H1 (cell line): ENCODE measurements around the gene CFAP53. TPM values are rescaled to one million over a fixed set of nuclear protein-coding genes. Genes with fewer than 3 reads are reported as not detected.

ENCODE experiments used
- CTCF ChIA-PET: fragments of 300-600 bp; sonication (Branson Sonifier 250); formaldehyde crosslinking; loops from one replicate; lab custom pipeline; 2021; ENCODE audit not compliant: partially characterized antibody; lab: Charles Lee
- POLR2A ChIA-PET: fragments of 300-600 bp; sonication (Branson Sonifier 250); formaldehyde crosslinking; loops from one replicate; lab custom pipeline; 2021; ENCODE audit warnings: inconsistent platforms; ENCODE audit not compliant: partially characterized antibody; lab: Charles Lee
- DNase-seq, 2 experiments: peaks; one replicate each; pipeline versions ENCODE4 v3.0.0 to v3.0.0-alpha.2; 2010 to 2022; ENCODE audit warnings: low spot score in 2 of 2, low read depth in 1 of 2, mixed read lengths in 1 of 2
- FAIRE-seq: peaks from 2 replicates; lab custom pipeline; 2011; peaks lifted over from hg19 to GRCh38; lab: Jason Lieb, UNC
- H2AFZ ChIP-seq: 2 replicates; pipeline ENCODE4 v1.8.1; 2012; ENCODE audit warnings: low read length, inconsistent platforms
- H2AK5ac ChIP-seq: 2 replicates; pipeline ENCODE4 v1.6.1; 2013; ENCODE audit warnings: low read depth, low read length
- H2BK120ac ChIP-seq: replicated peaks from 2 replicates; pipeline ENCODE3; 2013; ENCODE audit warnings: low read depth, low read length, inconsistent platforms
- H2BK12ac ChIP-seq: 2 replicates; pipeline ENCODE4 v1.6.1; 2013; ENCODE audit warnings: low read depth, low read length
- H2BK15ac ChIP-seq: 2 replicates; pipeline ENCODE4 v1.6.1; 2013; ENCODE audit warnings: low read length
- H2BK20ac ChIP-seq: 2 replicates; pipeline ENCODE4 v1.6.1; 2013; ENCODE audit warnings: low read length
- H2BK5ac ChIP-seq: 2 replicates; pipeline ENCODE4 v1.6.1; 2013; ENCODE audit warnings: low read depth, low read length
- H3K14ac ChIP-seq: 2 replicates; pipeline ENCODE4 v1.6.1; 2013; ENCODE audit warnings: inconsistent platforms; ENCODE audit not compliant: insufficient read length
- H3K18ac ChIP-seq: 2 replicates; pipeline ENCODE4 v1.6.1; 2013; ENCODE audit warnings: low read length; ENCODE audit errors: extremely low read depth
- H3K23ac ChIP-seq: 2 replicates; pipeline ENCODE4 v1.6.1; 2013; ENCODE audit warnings: inconsistent platforms; ENCODE audit not compliant: insufficient read length
- H3K23me2 ChIP-seq: 2 replicates; pipeline ENCODE4 v1.6.1; 2013; ENCODE audit warnings: low read depth, low read length
- H3K27ac ChIP-seq: 2 replicates; pipeline ENCODE4 v1.6.1; 2011; ENCODE audit warnings: low read depth, low read length, inconsistent platforms
- H3K27me3 ChIP-seq, 4 experiments: replicated peaks in 1 of 4; 1 replicate in 1 of 4; 2 replicates in 3 of 4; pipeline versions ENCODE4 v1.6.1 to v1.8.1; 2011 to 2013; ENCODE audit warnings: low read length in 3 of 4, mild to moderate bottlenecking in 3 of 4, inconsistent platforms in 2 of 4, mixed read lengths in 2 of 4, moderate library complexity in 1 of 4; ENCODE audit not compliant: control insufficient read depth in 3 of 4, insufficient read depth in 3 of 4; ENCODE audit errors: extremely low read depth in 1 of 4
- H3K36me3 ChIP-seq, 4 experiments: 2 replicates each; pipeline versions ENCODE4 v1.6.1 to v1.8.1; 2011 to 2013; ENCODE audit warnings: mild to moderate bottlenecking in 4 of 4, low read length in 3 of 4, moderate library complexity in 2 of 4, control low read depth in 1 of 4, inconsistent platforms in 1 of 4; ENCODE audit not compliant: insufficient read depth in 4 of 4, control insufficient read depth in 2 of 4
- H3K4ac ChIP-seq: replicated peaks from 2 replicates; pipeline ENCODE3; 2013; ENCODE audit warnings: low read length, low read depth, mixed read lengths, inconsistent platforms; ENCODE audit not compliant: insufficient read length
- H3K4me1 ChIP-seq, 4 experiments: replicated peaks in 1 of 4; 1 replicate in 1 of 4; 2 replicates in 3 of 4; pipeline versions ENCODE4 v1.6.1 to v1.8.1; 2011 to 2013; ENCODE audit warnings: low read length in 3 of 4, inconsistent platforms in 2 of 4, mixed read lengths in 1 of 4; ENCODE audit not compliant: insufficient read depth in 4 of 4, control insufficient read depth in 3 of 4
- H3K4me2 ChIP-seq, 2 experiments: 2 replicates each; pipeline versions ENCODE4 v1.6.1 to v1.8.1; 2011 to 2013; ENCODE audit warnings: low read depth in 2 of 2, low read length in 2 of 2, control low read depth in 1 of 2, inconsistent platforms in 1 of 2, mild to moderate bottlenecking in 1 of 2; ENCODE audit not compliant: insufficient read depth in 1 of 2
- H3K4me3 ChIP-seq, 4 experiments: fragments of 200-600, 300-600 bp in 1 of 4; sonication (generic), shearing (Covaris generic), sonication (Bioruptor Twin) in 1 of 4; 2 replicates each; pipeline versions ENCODE4 v1.5.1 to v1.8.1; 2011 to 2016; ENCODE audit warnings: low read length in 4 of 4, low read depth in 3 of 4, control low read depth in 2 of 4, inconsistent platforms in 2 of 4, mild to moderate bottlenecking in 2 of 4, mixed read lengths in 1 of 4, moderate library complexity in 1 of 4; ENCODE audit not compliant: insufficient read depth in 2 of 4; ENCODE audit errors: extremely low read depth in 1 of 4
- H3K56ac ChIP-seq: replicated peaks from 2 replicates; pipeline ENCODE3; 2013; ENCODE audit warnings: low read depth, mild to moderate bottlenecking, mixed read lengths, low read length, inconsistent platforms; ENCODE audit not compliant: insufficient read length
- H3K79me1 ChIP-seq: 2 replicates; pipeline ENCODE4 v1.6.1; 2013; ENCODE audit warnings: low read depth, low read length, control low read depth
- H3K79me2 ChIP-seq, 2 experiments: 2 replicates each; pipeline versions ENCODE4 v1.6.1 to v1.8.1; 2012 to 2013; ENCODE audit warnings: low read length in 2 of 2, mild to moderate bottlenecking in 2 of 2, inconsistent platforms in 1 of 2; ENCODE audit not compliant: insufficient read depth in 2 of 2, control insufficient read depth in 1 of 2
- H3K9ac ChIP-seq, 4 experiments: replicated peaks in 1 of 4; 1 replicate in 1 of 4; 2 replicates in 3 of 4; pipeline versions ENCODE4 v1.6.1 to v1.8.1; 2011 to 2013; ENCODE audit warnings: low read depth in 3 of 4, low read length in 3 of 4, control low read depth in 2 of 4, mild to moderate bottlenecking in 2 of 4, moderate library complexity in 2 of 4, inconsistent platforms in 1 of 4; ENCODE audit errors: extremely low read depth in 1 of 4
- H3K9me3 ChIP-seq, 2 experiments: 2 replicates each; pipeline versions ENCODE4 v1.6.1 to v1.8.1; 2012 to 2013; ENCODE audit warnings: mild to moderate bottlenecking in 2 of 2, moderate library complexity in 2 of 2, control low read depth in 1 of 2, inconsistent platforms in 1 of 2, low read depth in 1 of 2, low read length in 1 of 2, mixed read lengths in 1 of 2; ENCODE audit not compliant: insufficient read depth in 2 of 2
- H4K20me1 ChIP-seq, 2 experiments: replicated peaks in 1 of 2; 2 replicates each; pipeline versions ENCODE3 to v1.8.1; 2011 to 2013; ENCODE audit warnings: inconsistent platforms in 2 of 2, low read length in 2 of 2, mild to moderate bottlenecking in 1 of 2; ENCODE audit not compliant: insufficient read depth in 2 of 2, control insufficient read depth in 1 of 2
- H4K5ac ChIP-seq: 2 replicates; pipeline ENCODE4 v1.6.1; 2013; ENCODE audit warnings: low read length, low read depth, mixed read lengths, inconsistent platforms; ENCODE audit not compliant: insufficient read length
- H4K8ac ChIP-seq: 2 replicates; pipeline ENCODE4 v1.8.0; 2013; ENCODE audit warnings: mild to moderate bottlenecking, moderate library complexity, low read length, inconsistent platforms; ENCODE audit not compliant: insufficient read depth; ENCODE audit errors: extremely low read depth
- H4K91ac ChIP-seq: replicated peaks from 2 replicates; pipeline ENCODE3; 2013; ENCODE audit warnings: low read length, mixed read lengths, inconsistent platforms; ENCODE audit not compliant: insufficient read length
- ASH2L ChIP-seq: fragments of 200-600, 300-600 bp; sonication (generic); IDR thresholded peaks from one replicate; pipeline ENCODE4 v1.7.1; 2017; ENCODE audit warnings: low read length
- CHD2 ChIP-seq: IDR thresholded peaks from 2 replicates; pipeline ENCODE4 v1.6.1; 2012; ENCODE audit warnings: low read length, improper control_type of control experiment
- CREB1 ChIP-seq: IDR thresholded peaks from 2 replicates; pipeline ENCODE4 v1.6.1; 2012; ENCODE audit warnings: inconsistent platforms
- POU5F1 ChIP-seq: IDR thresholded peaks from 2 replicates; pipeline ENCODE4 v1.6.1; 2011; ENCODE audit warnings: low read depth, mild to moderate bottlenecking, low read length, moderate library complexity
- TEAD4 ChIP-seq: IDR thresholded peaks from 2 replicates; pipeline ENCODE4 v1.6.1; 2012; ENCODE audit warnings: low read depth, low read length, inconsistent platforms, mixed read lengths
- ZNF274 ChIP-seq: IDR thresholded peaks from 2 replicates; pipeline ENCODE4 v1.7.0; 2012; ENCODE audit warnings: low read length, borderline replicate concordance; ENCODE audit errors: extremely low read depth
- WGBS, 2 experiments: shearing (Covaris generic) in 1 of 2; methylation state at CpG; one replicate each; pipeline versions ENCODE4 v1.1.6 to v1.1.7; 2013 to 2015; ENCODE audit warnings: low lambda C conversion rate in 2 of 2, mixed read lengths in 2 of 2, inconsistent platforms in 1 of 2, low coverage in 1 of 2, missing lambda C conversion rate in 1 of 2; ENCODE audit not compliant: insufficient replicate concordance in 2 of 2, insufficient coverage in 1 of 2, insufficient read length in 1 of 2; ENCODE audit errors: extremely low coverage in 1 of 2, missing lambda C conversion rate in 1 of 2; 5-methylcytosine and 5-hydroxymethylcytosine counted together
- polyA plus RNA-seq, 7 experiments: library from polyadenylated mRNA; depleted of rRNA in 3 of 7; stranded (reverse) in 5 of 7; unstranded in 2 of 7; fragments of >200 nt in 5 of 7; fragments of 200-250 nt in 2 of 7; gene quantifications; 1 replicate in 5 of 7; 2 replicates in 1 of 7; 4 replicates in 1 of 7; pipeline versions ENCODE4 v1.2.1 to v1.2.3, GENCODE V29; 2011 to 2013; ENCODE audit warnings: missing spikeins in 2 of 7, mixed read lengths in 2 of 7
- total RNA-seq: library from RNA; stranded (reverse); fragmentation: NEBNext Ultra II Directional; extraction: Animal tissue kit (Norgen Biotek cat#: 25700); gene quantifications from 2 replicates; pipeline ENCODE4 v1.2.1, GENCODE V29; 2021

CFAP53 gene
- total and polyA plus RNA-seq, 2 of the 8 experiments (the other 6 are each of a cell fraction or from before 2014, with no cell fraction given), result 0.08 to 0.30 TPM

DNA sequence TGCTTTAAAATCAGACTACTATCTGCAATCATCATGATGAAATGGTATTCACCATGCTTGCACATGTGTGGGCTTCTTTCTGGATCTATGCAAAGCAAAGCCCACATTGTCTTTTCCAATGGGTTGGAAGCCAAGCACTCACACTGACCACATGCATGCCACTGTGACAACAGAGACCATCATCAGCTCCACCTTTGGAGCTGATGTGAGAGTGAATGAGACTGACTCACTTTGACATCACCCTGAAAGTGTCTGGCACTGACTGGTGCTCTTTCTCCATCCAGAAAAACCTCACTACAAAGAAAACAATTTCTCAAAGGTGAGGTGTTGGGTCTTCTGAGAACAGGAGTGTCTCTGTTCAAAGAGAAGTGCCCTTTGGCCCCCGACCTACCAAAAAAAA lies 76.1 kb downstream of the CFAP53 start:
- H2AFZ ChIP-seq, result no peak overlapping the region
- no peak overlapping the region for H2BK120ac ChIP-seq
- peaks cover 13% of the 10 kb centered on the region; the same call in 1 of the 2 replicates for H3K23me2 ChIP-seq
- no peak overlapping the region for H3K23ac ChIP-seq
- no peak overlapping the region for H3K9ac ChIP-seq
- no peak overlapping the region for H4K91ac ChIP-seq
- H3K18ac ChIP-seq, result no peak overlapping the region
- no peak overlapping the region for H2AK5ac ChIP-seq
- H3K4me3 ChIP-seq, result no peak overlapping the region
- no peak overlapping the region for H3K14ac ChIP-seq
- H3K4me1 ChIP-seq, result peaks cover 0 to 12% (median 9%) of the 10 kb centered on the region in 4 experiments; a peak in 5 of 7 replicates
- no peaks in the 10 kb centered on the region for H3K36me3 ChIP-seq
- no peak overlapping the region for H3K4ac ChIP-seq
- H2BK5ac ChIP-seq, result no peak overlapping the region
- no peak overlapping the region for H3K27ac ChIP-seq
- peaks cover 21 to 37% (median 31%) of the 10 kb centered on the region in 4 experiments for H3K27me3 ChIP-seq
- H2BK12ac ChIP-seq, result no peak overlapping the region
- no peaks in the 10 kb centered on the region for H3K79me2 ChIP-seq
- no peaks in the 10 kb centered on the region for H3K79me1 ChIP-seq
- H2BK15ac ChIP-seq, result no peak overlapping the region
- no peaks in the 10 kb centered on the region for H3K9me3 ChIP-seq
- no peak overlapping the region for H3K4me2 ChIP-seq
- 85% methylated on average over 1 of the region's 1 CpG; no CpG with 5 or more reads in 1 of the 2 experiments for WGBS, 2 experiments
- no peak overlapping the region for H3K56ac ChIP-seq
- no peak for DNase-seq
- no peak overlapping the region for H4K8ac ChIP-seq
- no peak for FAIRE-seq
- peaks cover 5 to 7% of the 10 kb centered on the region in 2 experiments for H4K20me1 ChIP-seq
- POLR2A ChIA-PET, result no interaction called here
- no peak overlapping the region for H4K5ac ChIP-seq
- no peak overlapping the region for H2BK20ac ChIP-seq
- CTCF ChIA-PET, result interaction anchor here (1.0 to 1.3 kb wide), 2 partner anchors 12 to 14 kb away, joined by 4 read pairs; no protein-coding TSS in a partner anchor
- TF ChIP-seq ASH2L, result no peak
- TF ChIP-seq TEAD4, result no peak
- no peak for TF ChIP-seq ZNF274
- no peak for TF ChIP-seq CREB1
- TF ChIP-seq POU5F1, result no peak
- no peak for TF ChIP-seq CHD2
